Activated effector memory CD4-positive, alpha-beta T cell treated with Interleukin-2 at 50 U/mL for 16 hours (primary cell): ENCODE data around the gene FAM163A.
A peak's percentile ranks its signal among the peaks of the same experiment; 100 is the strongest.
"Not testable (repeated sequence)": the region's sequence is repeated elsewhere in the genome, so short reads cannot be mapped to it uniquely, and the experiment has no call there.

Source experiments
- DNase-seq: peaks from one replicate; pipeline ENCODE4 v3.0.0-alpha.2; 2020

The FAM163A gene

DNA sequence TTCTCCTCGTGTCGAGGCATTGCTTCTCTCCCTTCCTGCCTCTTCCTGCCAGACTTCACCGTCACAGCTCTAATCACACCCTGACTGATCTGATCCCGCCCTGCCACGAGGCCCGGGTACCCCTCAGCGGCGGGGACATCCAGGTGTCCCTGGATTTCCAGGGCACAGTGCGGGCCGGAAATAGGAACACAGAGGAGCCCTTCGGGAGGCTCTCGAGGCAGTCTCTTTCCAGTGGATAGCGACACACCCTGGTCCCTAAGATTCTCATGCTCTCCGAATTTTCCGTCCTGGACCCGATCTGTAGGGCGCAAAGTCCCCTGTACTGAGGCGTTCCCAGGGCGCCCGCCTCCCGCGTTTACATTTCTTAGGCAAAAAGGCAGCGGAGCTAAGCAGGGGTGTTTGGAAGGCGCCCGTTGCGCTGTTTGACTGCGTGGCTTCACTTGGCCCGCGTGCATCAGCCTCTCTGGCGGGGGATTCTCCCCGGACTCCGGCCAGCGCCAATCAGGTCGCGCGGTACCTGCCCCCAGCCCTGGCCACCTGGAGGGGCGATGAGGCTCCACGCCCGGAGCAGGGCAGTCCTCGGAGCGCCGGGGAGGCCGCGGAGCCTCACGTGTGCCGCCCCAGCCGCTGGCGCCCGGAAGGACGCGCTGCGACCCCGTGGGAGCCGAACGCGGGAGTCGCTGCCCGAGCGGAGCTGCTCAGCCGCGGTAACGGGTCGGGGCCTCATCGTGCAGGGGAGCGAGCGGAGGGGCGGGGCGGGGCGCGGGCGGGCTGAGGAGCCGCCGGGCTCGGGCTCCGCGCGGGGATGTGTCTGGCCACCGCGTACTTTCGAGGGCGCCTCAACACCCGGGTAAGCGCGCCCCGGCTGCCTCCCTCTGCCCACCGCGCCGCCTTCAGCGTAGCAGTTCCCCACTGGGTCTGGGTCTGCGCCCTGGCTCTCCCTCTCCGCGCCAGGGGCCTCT lies at the start of gene FAM163A:
TSS of gene FAM163A (plus strand) at position 575 of the 962 bp plus-strand sequence. CDS start 69,807 bp downstream, outside the sequence.
- DNase-seq: no peak

DNA sequence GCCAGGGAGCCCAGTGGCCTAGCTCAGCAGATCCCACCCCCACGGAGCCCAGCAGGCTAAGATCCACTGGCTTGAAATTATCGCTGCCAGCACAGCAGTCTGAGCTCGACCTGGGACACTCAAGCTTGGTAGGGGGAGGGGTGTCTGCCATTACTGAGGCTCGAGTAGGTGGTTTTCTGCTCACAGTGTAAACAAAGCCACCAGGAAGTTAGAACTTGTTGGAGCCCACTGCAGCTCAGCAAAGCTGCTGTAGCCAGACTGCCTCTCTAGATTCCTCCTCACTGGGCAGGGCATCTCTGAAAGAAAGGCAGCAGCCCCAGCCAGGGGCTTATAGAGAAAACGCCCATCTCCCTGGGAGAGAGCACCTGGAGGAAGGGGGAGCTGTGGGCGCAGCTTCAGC lies 48.6 kb upstream of the FAM163A start:
- not testable (repeated sequence) for DNase-seq

DNA sequence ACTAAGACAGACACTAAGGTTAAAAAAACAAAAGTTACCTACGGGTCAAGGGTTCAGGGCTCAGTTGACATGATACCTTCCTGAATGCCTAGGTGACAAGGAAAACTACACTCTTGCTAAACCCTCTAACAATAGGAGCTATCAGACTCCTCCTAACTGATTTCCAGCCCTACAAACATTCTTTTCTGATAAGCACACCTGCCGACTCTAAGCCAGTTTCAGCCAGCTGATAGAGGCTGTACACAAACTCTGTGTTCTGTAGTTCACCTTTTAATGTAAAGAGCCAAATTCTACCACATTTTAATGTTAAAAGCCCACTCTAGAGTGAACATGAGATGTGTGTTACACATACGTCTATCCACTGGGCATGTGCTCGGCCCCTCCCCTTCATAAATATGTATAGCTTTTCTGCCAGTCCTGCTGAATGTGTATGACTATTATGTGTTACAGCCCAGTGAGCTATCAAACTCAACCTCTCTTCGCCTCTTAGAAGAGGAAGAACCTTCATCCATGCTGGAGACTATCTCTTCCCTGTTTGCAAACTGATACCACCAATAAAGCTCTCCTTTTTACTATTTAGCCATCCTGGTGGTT lies 40.0 kb upstream of the FAM163A start:
- no peak for DNase-seq

DNA sequence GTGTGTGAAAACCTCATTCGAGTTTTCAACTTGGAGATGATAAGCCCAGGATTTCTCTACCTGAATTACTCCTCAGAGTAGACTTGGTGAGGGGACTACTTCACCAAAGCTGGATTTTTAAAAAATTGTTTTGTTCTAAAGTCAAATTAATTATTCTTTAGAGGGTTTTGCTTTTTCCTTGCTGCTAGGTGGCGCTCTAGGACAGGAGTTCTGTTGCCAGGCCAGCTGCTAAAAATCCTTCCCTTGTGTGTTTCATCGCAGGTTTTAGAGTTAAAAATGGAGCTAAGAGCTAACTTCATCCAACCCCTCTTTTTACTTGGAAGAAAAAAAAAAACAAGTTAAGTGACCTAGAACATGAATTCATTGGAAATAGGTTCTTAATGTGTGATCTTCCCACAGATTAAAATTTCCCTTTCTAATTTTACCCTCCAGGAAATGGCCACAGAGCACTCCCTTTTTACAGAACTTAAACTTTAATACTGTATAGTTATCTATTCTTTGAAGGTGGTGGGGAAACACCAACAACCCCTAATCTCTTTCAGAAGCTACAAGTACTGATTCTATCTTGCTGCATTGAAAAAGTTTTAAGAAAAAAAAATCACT lies 36.7 kb upstream of the FAM163A start:
- DNase-seq: peak; percentile 23

DNA sequence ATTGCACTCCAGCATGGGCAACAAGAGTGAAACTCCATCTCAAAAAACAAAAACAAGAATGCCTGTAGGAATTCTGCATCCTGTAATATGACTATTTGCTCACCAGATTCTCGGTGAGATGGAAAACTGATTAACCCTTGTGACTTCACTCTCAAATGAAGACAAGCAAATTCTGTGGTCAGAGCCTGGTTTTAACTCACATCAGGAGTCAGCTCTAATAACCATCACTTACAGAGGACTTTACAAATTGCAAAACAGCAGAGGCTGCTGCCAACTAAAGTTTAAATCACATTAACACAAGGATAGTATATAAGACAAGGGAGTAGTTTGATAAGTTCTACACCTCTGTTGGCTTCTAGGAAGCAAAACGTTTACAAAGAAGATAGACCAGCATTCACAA lies 35.7 kb upstream of the FAM163A start:
- DNase-seq: no peak

DNA sequence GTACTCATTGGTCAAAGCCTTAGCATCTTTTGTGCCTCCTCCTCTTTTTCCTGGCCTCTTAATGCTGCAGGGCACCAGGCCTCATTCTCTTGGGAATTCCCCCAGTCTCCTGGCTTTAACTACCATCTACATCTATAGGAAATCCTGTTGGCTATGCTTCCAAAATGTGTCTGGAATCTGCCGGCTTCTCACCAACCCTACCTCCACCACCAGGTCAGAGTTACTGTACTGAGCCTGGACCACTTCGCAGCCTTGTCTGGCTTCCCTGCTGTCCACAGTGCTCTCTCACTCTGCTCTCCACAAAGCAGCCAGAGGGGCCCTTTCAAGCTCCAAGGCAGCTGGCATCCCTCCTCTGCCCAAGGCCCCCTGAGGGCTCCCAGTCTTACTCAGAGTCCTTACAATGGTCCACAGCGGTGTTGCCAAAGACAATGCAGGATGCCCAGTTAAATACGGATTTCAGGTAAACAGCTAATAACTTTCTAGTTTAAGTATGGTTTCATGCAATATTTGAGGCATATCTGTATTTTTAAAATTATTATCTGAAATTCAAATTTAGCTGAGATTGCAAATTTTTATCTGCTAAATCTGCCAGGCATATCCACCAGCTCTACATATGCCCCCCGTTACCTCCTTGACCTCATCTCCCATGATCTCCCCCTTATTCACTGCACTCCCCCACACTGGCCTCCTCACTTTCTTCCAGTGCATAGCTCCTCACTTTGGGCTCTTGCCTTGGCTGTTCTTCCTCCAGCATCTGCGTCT lies 34.5 kb upstream of the FAM163A start:
- DNase-seq: no peak

DNA sequence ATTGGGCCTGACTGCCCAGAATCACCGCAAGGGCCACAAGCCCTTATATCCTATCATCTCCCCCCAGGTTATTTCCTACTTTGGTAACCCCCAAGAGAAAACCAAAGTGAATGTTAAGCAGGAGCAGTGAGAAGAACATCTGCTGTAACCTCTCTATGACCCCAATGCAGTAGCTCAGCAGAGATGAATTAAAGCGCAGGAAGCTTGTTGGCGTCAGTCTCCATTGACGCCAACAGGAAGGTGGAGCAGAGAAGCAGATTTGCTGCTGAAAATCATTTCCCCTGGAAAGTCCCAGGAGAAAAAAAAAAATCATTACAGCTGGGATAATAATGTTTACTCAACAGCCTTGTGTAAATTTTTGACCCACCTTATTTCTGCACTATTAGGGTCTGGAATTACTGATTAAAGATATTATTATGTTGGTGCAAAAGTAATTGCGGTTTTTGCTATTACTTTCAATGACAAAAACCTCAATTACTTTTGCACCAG lies 33.2 kb upstream of the FAM163A start:
- DNase-seq: no peak

DNA sequence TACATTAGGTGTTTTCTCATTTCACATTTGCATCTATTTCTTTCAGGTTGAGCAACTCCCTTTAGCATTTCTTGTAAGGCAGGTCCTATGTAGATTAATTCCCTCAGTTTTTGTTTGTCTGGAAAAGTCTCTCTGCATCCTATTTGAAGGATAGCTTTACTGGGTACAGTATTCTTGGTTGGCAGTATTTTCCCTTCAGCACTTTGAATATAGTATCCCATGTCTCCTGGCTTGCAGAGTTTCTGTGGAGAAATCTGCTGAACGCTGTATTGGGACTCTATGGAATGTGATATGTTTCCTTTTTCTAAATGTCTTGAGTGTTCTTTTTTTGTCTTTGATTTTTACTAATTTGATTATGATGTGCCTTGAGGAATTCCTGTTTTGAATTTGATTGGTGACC lies 28.9 kb upstream of the FAM163A start:
- DNase-seq: no peak

DNA sequence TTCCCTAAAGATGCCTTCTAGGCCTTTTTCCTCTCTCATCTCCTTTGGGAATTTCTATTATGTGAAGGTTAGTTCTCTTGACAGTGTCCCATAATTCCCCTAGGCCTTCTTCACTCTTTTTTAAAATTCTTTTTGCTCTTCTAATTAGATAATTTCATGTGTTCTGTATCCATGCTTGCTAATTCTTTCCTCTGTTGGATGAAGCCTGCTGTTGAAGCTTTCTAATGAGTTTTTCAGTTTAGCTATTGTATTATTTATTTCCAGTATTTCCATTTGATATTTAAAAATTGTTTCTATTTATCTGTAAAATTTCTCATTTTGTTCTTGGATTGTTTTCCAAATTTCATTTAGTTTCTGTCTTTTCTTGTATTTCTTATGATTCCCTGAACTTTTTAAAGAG lies 28.5 kb upstream of the FAM163A start:
- no peak for DNase-seq

DNA sequence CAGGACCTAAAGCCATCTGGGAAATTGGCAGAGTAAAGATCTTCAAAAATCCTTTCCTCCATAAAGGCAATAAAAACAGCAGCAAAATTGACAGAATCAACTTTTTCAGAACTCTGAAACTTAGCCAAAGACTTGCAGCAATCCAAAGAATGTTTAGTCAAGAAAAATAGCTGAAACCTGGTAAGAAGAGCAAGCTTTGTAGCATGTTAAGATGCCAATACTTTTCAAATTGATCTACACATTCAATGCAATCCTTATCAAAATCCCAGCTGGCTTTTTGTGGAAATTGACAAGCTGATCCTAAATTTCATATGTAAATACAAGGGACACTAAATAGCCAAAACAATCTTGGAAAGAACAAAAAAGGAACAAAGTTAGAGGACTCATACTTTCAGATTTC lies 23.8 kb upstream of the FAM163A start:
- no peak for DNase-seq

DNA sequence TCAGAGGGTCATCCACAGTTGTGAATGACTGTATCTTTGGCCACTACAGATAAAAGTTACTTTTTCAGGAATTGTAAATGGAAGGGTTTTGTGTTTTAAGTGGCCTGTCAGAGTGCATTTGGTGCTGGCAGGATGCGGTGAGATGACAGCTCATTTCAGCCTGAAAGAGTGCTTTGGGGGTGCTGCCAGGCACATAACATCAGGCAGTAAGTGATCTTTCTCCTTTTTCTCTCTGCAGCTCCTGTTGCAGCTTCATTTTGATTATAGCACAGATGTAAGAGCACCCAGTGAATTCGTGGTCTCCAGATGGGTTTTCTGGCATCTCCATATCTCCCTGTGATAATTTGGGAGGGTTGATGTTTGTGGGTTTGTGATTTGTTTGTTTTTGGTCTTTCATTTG lies 14.8 kb upstream of the FAM163A start:
- DNase-seq: no peak

DNA sequence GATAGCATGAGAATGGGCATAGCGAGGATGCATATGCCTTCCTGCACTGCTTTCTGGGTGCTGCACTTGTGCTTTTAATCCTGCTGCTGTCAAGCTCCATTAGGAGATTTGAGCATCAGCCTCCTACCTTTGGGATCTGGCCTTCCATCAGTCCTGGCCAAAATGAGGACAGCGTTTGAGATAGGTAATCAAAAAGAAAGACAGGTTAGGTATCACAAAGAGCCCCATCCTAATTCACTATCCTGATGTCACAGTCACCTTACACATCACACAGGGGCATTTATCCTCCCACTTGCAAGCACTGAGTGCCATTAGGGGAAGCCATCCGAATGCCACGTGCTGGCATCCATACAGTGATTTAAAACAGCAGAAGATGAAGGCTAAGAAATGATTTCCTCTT lies 13.2 kb upstream of the FAM163A start:
- no peak for DNase-seq

DNA sequence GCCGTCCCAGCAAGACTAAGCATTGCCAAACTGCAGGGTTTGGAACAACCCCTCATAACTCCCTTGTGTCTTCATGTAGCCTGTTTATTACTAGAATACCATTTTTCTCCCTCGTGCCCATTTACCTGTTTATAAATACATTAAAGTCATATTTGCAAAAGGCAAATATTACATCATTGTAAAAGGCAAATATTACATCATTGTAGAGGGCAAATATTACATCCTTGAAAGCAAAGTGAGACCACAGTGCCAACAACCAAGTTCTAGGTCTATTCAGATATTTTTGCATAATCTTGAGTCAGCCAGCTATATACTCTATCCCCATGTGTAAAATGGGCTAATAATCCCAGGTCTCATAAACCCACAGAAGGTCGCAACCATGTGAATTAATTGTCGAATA lies 11.4 kb upstream of the FAM163A start:
- no peak for DNase-seq

DNA sequence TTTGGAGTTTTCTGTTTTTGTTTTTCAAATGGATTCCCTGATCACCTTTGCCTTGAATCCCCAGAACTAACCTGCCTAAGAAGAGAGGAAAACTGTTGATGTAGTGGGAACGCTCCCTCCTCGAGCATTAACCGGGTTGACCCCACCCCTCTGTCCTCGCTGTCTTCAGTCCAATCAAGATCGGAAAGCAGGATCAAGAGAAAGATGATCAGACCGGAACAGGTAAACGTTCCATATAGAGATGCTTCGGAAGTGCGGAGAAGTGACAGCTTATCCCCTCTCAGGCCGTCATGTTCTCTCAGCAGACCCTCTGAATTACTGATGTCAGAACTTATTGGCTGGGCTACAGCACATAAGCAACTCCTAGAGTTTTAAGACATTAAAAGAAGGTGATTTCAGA lies 800 bp upstream of the FAM163A start:
- DNase-seq: no peak

DNA sequence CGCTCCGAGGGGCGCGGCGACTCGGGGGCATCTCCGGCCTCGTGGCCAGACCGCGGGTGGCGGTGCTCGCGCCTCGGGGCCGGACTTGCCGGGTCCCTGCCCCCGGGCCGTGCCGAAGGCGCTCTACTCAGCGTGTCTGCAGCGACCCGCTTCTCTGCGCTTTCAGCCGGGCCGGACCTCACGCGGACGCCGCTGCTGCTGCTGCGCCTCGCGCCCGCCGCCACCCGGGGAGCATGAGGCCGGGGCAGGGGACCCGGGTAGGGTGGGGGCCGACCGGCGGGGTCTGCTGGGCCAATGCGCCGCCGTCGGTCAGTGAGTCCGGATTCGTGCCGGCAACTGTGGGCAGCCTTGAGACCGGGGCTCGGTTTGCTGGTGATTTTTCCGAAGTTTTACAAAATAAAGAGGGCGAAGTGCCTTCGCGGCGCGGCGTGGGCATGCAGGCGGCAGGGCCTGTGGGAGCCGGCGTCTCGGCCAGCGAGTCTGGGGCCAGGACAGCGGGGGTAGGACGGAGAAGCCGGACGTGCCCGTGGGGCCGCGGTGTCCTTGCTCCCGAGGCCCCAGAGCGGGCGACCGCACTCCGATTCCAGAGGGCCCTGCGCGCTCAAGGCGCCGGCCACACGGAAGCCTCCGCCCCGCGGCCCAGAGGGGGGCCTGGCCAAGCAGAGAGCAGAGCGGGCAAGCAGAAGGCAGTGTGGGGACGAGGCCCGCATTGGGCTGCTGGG lies 749 bp downstream of the FAM163A start:
- DNase-seq: no peak

DNA sequence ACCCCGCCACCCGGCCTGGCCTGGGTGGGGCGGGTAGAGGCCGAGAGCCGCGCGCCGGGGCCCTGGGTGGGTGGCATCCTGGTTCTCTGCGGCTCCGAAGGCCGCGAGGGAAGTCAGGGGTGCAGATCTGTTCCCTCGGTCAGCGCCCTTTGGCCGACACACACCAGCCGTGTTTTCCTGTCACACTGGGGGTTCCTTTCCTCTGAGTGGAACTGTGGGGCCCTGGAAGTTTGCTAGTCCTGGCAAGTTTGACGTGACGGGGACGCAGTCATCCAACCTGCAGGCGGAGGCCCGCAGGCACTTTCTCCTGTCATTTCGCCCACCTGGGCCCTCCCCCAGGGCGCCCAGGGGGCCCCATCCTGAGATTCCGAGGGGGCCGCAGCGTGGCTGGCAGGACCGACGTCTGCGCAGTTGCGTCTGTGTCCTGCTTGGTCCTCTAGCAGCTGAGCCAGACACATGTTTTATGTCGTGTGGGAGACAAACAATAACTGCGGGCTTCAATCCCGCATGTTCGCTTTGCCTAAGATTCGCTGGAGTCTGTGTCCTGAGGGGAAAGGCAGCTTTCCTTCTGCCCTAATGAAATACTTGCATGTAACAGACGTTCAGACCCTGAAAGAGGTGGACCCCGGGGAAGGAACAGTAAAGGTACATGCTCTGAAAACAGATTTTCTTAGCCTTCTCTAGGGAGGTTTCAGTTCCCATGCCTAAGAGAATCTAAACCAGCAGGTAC lies 1.5 kb downstream of the FAM163A start:
- no peak for DNase-seq

DNA sequence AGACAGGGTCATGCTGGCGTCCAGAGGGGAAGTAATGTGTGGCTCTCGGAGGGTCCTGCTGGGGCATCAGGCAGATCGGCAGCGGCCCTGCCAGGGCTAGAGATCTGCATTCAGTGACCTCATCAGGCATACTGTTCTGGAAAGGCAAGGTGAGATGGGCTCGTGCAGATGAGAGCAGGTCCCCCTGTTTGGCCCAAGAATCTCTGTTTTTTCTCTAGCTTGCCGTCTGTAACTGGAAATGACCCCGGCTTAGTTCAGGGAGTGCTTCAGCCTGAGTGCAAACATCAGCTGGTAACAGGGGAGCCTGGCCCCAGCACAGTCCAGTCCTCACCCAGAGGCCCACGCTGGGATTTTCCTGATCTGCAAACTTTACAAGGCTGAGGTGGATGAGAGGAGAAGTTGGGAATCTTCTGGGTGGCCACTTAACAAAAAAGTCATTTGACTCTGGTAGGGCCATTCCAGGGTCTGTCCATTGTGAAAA lies 2.1 kb downstream of the FAM163A start:
- DNase-seq: no peak

DNA sequence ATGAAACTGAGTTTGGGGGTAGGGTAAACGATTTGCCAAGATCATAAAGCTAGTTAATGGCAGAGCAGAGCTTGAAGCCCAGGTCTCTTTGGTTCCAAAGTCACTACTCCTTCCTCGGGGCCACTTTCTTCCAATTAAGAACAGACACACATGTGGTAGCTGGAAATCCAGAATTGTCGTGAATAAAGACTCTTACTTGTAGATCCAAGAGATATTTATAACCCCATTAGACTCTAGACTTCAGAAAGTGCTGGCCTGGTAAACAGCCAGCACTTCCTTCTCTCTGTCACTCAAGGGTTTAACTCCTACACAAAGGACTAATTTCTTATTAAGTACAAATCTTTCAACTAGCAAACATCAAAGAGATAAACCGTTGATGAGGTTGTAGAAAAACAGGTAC lies 2.7 kb downstream of the FAM163A start:
- no peak for DNase-seq

DNA sequence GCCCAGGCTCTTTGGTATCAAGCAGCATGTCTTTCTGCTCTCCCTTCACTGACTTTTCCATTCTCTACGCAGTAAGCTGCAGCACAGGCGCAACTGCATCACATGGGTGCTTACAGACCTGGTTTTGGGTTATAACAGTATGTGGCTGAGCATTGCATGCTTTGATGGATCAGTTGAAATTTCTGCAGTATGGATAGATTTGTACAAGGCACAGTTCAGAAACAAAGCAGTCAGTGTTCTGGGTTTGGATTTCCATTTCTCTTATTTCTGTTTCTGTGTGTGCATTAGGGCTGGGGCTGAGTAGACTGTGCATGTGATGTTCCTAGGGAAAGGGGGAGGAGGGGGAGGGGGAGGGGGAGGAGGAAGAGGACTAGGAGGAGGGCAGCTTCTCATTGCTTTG lies 4.5 kb downstream of the FAM163A start:
- no peak for DNase-seq

DNA sequence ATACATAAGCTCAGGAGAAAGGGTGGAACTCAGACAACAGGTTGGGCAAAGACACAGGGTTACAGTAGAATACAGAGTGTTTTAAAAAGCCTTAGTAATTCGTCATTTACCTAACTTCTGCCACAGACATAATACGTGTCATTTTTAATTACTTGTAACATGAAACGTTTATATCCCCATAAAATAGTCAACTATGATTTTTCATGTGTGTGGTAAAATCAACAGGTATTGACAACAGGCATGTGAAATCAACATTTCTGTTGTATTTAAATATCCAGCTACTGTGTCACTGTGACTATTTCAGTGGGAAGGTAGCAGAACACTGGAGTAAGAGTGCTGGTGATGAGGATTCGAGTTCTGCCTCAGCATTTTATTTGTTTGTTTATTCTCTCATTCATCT lies 5.7 kb downstream of the FAM163A start:
- no peak for DNase-seq

DNA sequence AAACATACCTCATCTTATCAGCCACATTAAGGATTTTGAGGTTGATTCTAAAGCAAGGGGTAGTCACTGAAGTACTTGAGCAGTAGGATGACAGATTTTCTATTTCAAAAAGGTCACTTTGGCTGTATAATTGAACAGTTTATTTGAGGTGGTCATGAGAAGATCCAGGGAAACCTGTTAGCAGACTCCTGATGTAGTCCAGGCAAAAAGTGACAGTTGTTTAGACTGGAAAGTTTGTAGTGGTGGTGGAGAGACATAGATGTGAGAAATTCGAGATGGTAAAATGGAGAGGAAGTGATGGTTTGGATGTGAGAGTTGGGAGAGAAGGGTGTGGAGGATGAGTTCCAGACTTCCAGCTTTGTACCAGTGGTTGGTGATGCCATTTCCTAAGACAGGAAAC lies 7.5 kb downstream of the FAM163A start:
- DNase-seq: no peak

DNA sequence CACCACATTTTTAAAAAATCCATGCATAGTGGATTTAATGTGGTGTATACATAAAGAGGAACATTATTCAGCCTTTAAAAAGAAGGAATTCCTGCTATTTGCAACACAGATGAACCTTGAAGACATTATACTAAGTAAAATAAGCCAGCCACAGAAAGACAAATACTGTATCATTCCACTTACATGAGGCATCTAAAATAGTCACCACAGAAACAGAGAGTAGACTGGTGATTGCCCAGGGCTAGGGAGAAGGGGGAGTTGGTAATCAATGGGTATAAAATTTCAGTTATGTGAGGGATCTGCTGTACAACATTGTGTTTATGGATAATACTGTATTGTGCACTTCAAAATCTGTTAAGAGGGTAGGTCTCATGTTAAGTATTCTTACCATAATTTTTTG lies 10.0 kb downstream of the FAM163A start:
- no peak for DNase-seq
